Kidney (tissue), 14 donors: ENCODE data around the gene AHDC1. TPM values are rescaled to one million over a fixed set of nuclear protein-coding genes. Genes with fewer than 3 reads are reported as not detected.

Experiments
- DNase-seq, 5 donors: peaks; one replicate each; pipeline ENCODE4 v3.0.0-alpha.2; 2013 to 2020
- FAIRE-seq: peaks from 2 replicates; lab custom pipeline; 2012; peaks lifted over from hg19 to GRCh38; lab: Jason Lieb, UNC
- H3K27ac ChIP-seq, 2 donors: one replicate each; pipeline ENCODE4 v1.7.0; 2013; ENCODE audit warnings: low read depth in 2 of 2, low read length in 2 of 2, inconsistent platforms in 1 of 2
- H3K27me3 ChIP-seq: one replicate; pipeline ENCODE4 v1.7.1; 2013; ENCODE audit warnings: low read length, inconsistent platforms; ENCODE audit not compliant: control insufficient read depth, insufficient read depth
- H3K36me3 ChIP-seq, 3 donors: one replicate each; pipeline versions ENCODE4 v1.7.0 to v1.7.1; 2013; ENCODE audit warnings: low read length in 3 of 3, control low read depth in 1 of 3, inconsistent platforms in 1 of 3; ENCODE audit not compliant: insufficient read depth in 3 of 3, control insufficient read depth in 2 of 3
- H3K4me1 ChIP-seq, 3 donors: one replicate each; pipeline versions ENCODE4 v1.7.0 to v1.7.1; 2013; ENCODE audit warnings: low read length in 3 of 3, inconsistent platforms in 1 of 3, low read depth in 1 of 3; ENCODE audit not compliant: control insufficient read depth in 2 of 3, insufficient read depth in 2 of 3
- H3K4me3 ChIP-seq, 3 donors: one replicate each; pipeline versions ENCODE4 v1.7.0 to v1.8.1; 2013; ENCODE audit warnings: low read length in 3 of 3, control low read depth in 1 of 3, inconsistent platforms in 1 of 3
- H3K9ac ChIP-seq, 3 donors: one replicate each; pipeline versions ENCODE4 v1.7.0 to v1.7.1; 2013; ENCODE audit warnings: low read length in 3 of 3, control low read depth in 1 of 3, inconsistent platforms in 1 of 3
- H3K9me3 ChIP-seq, 3 donors: one replicate each; pipeline versions ENCODE4 v1.7.0 to v1.7.1; 2013; ENCODE audit warnings: low read length in 3 of 3, control low read depth in 1 of 3, inconsistent platforms in 1 of 3; ENCODE audit not compliant: control insufficient read depth in 2 of 3, insufficient read depth in 1 of 3
- intact Hi-C: fragments of 100-400 bp; cut with DNase I; formaldehyde crosslinking; loops from one replicate; pipeline ENCODE4 v1.11.1; 2022
- polyA plus RNA-seq: library from polyadenylated mRNA; stranded (reverse); fragments of 350-450 nt; fragmentation: Illumina TruSeq; extraction: RNeasy Lipid Tissue Mini Kit (QIAGEN cat#74804); gene quantifications from one replicate; pipeline ENCODE4 v1.2.3, GENCODE V29; 2014; ENCODE audit warnings: low read depth, low replicate concordance; ENCODE audit not compliant: insufficient read depth
- total RNA-seq: library from RNA; stranded (reverse); fragmentation: NEBNext Ultra II Directional; extraction: Animal tissue kit (Norgen Biotek cat#: 25700); gene quantifications from one replicate; pipeline ENCODE4 v1.2.1, GENCODE V29; 2021
- TF ChIP-seq, protein P1 (sequence below): IDR thresholded peaks from 3 replicates; pipeline ENCODE4 v1.5.1; 2012; ENCODE audit warnings: mild to moderate bottlenecking, moderate library complexity, borderline replicate concordance; ENCODE audit not compliant: insufficient read depth; ENCODE audit errors: extremely low read depth
- donor health status: control.
- donor health status: control.
- donor health status: control.
- donor health status: control.
- donor health status: control.
- donor health status: DM: yes; HTN: yes; CAD: no.
- donor health status: Normal renal cell carcinoma (clear cell type).

Gene AHDC1
- total and polyA plus RNA-seq, 2 donors from 2014 or later, result 8.5 to 48.2 TPM

GRCh38 chr1:27638047-27638734 is 34.2 kb upstream of the AHDC1 start:
- H3K9ac ChIP-seq, result no peak overlapping the region
- DNase-seq (no peak), FAIRE-seq (no peak)
- TF ChIP-seq, protein P1, sequence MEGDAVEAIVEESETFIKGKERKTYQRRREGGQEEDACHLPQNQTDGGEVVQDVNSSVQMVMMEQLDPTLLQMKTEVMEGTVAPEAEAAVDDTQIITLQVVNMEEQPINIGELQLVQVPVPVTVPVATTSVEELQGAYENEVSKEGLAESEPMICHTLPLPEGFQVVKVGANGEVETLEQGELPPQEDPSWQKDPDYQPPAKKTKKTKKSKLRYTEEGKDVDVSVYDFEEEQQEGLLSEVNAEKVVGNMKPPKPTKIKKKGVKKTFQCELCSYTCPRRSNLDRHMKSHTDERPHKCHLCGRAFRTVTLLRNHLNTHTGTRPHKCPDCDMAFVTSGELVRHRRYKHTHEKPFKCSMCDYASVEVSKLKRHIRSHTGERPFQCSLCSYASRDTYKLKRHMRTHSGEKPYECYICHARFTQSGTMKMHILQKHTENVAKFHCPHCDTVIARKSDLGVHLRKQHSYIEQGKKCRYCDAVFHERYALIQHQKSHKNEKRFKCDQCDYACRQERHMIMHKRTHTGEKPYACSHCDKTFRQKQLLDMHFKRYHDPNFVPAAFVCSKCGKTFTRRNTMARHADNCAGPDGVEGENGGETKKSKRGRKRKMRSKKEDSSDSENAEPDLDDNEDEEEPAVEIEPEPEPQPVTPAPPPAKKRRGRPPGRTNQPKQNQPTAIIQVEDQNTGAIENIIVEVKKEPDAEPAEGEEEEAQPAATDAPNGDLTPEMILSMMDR, result no peak
- no peaks in the 10 kb centered on the region for H3K9me3 ChIP-seq
- no peak overlapping the region for H3K4me3 ChIP-seq
- H3K4me1 ChIP-seq, result peaks cover 0 to 5% (median 3%) of the 10 kb centered on the region in 3 donors
- H3K36me3 ChIP-seq, result no peaks in the 10 kb centered on the region
- no peak overlapping the region for H3K27ac ChIP-seq
- peaks cover 8% of the 10 kb centered on the region for H3K27me3 ChIP-seq
- intact Hi-C loops, result no loop called here

- Histone ChIP-seq H3K4me1 (peaks cover 0 to 13% (median 13%) of the 10 kb centered on the region in 3 donors), H3K27me3 (peaks cover 8% of the 10 kb centered on the region), H3K27ac (no peak overlapping the region), H3K9ac (no peak overlapping the region), H3K4me3 (no peak overlapping the region), H3K9me3 (no peaks in the 10 kb centered on the region), H3K36me3 (no peaks in the 10 kb centered on the region)
- TF ChIP-seq, protein P1, result no peak
- intact Hi-C loops, result no loop called here
- FAIRE-seq, result no peak
- no peak for DNase-seq
Measured at GRCh38 chr1:27635396-27636142, 31.6 kb upstream of the AHDC1 start.

- intact Hi-C loops, result no loop called here
- Histone ChIP-seq H3K27me3 (peaks cover 8% of the 10 kb centered on the region), H3K36me3 (no peaks in the 10 kb centered on the region), H3K27ac (peak within 1 kb of the TSS; percentile 47 to 63), H3K4me3 (peak within 1 kb of the TSS; percentile 16 to 60 (median 52)), H3K4me1 (peaks cover 0 to 13% (median 13%) of the 10 kb centered on the region in 3 donors), H3K9me3 (no peaks in the 10 kb centered on the region), H3K9ac (peak within 1 kb of the TSS in 2 of 3 donors; percentile 34 to 55)
- TF ChIP-seq, protein P1, result no peak
- DNase-seq (no peak), FAIRE-seq (no peak)
Measured at GRCh38 chr1:27634985-27635367, 31.0 kb upstream of the AHDC1 start, which contains the start of gene FGR. Gene FGR, minus strand, starts transcription at chr1:27635185. Its CDS starts 11,269 bp downstream, at chr1:27623916.
